Measurements from ENCODE around the gene EEF1AKMT1.
"Not testable (repeated sequence)": the region's sequence is repeated elsewhere in the genome, so short reads cannot be mapped to it uniquely, and the experiment has no call there.

Gene EEF1AKMT1

GRCh38 chr13:20780317-20780716 lies 6.6 kb upstream of the EEF1AKMT1 start:
- Histone ChIP-seq H3K27ac (no peak overlapping the region), H3K4me3 (no peak overlapping the region)

GRCh38 chr13:20779405-20779804 lies 5.6 kb upstream of the EEF1AKMT1 start:
- no peak overlapping the region for H3K4me3 ChIP-seq
- no peak overlapping the region for H3K27ac ChIP-seq

- H3K4me3 ChIP-seq: no peak overlapping the region
- no peak overlapping the region for H3K27ac ChIP-seq
These were observed 4.5 kb upstream of the EEF1AKMT1 start for GRCh38 chr13:20778311-20778710.

GRCh38 chr13:20776751-20777150 lies 3.0 kb upstream of the EEF1AKMT1 start:
- no peak overlapping the region for H3K27ac ChIP-seq
- H3K4me3 ChIP-seq: no peak overlapping the region

- H3K27ac ChIP-seq: no peak overlapping the region
- no peak overlapping the region for H3K4me3 ChIP-seq
These were observed 2.2 kb upstream of the EEF1AKMT1 start for GRCh38 chr13:20775961-20776360.

- H3K4me3 ChIP-seq: no peak overlapping the region
- H3K27ac ChIP-seq: no peak overlapping the region
These were observed 985 bp upstream of the EEF1AKMT1 start for GRCh38 chr13:20774746-20775145.

- Histone ChIP-seq H3K27ac (peak overlapping the region in 20 of 21 experiments; percentile 80 to 98 (median 94)), H3K4me3 (peak overlapping the region; percentile 48 to 63 (median 60))
These were observed 1.2 kb downstream of the EEF1AKMT1 start for GRCh38 chr13:20772401-20773131.

GRCh38 chr13:20769834-20770233 lies 3.9 kb downstream of the EEF1AKMT1 start:
- Histone ChIP-seq H3K4me3 (no peak overlapping the region), H3K27ac (no peak overlapping the region)

GRCh38 chr13:20769091-20769490 lies 4.7 kb downstream of the EEF1AKMT1 start:
- Histone ChIP-seq H3K27ac (no peak overlapping the region), H3K4me3 (no peak overlapping the region)

GRCh38 chr13:20767309-20767943 lies 6.3 kb downstream of the EEF1AKMT1 start:
- H3K4me3 ChIP-seq: no peak overlapping the region
- H3K27ac ChIP-seq: no peak overlapping the region

- Histone ChIP-seq H3K27ac (no peak overlapping the region), H3K4me3 (no peak overlapping the region)
These were observed 12.9 kb downstream of the EEF1AKMT1 start for GRCh38 chr13:20760872-20761271.

- H3K4me3 ChIP-seq: no peak overlapping the region
- H3K27ac ChIP-seq: no peak overlapping the region
These were observed 19.8 kb downstream of the EEF1AKMT1 start for GRCh38 chr13:20754009-20754408.

GRCh38 chr13:20749377-20749776 lies 24.4 kb downstream of the EEF1AKMT1 start:
- Histone ChIP-seq H3K27ac (no peak overlapping the region), H3K4me3 (no peak overlapping the region)

- not testable (repeated sequence) for H3K27ac ChIP-seq, H3K4me3 ChIP-seq
These were observed 29.8 kb downstream of the EEF1AKMT1 start for GRCh38 chr13:20743830-20744404.

GRCh38 chr13:20740021-20740420 lies 33.7 kb downstream of the EEF1AKMT1 start:
- H3K4me3 ChIP-seq: no peak overlapping the region
- H3K27ac ChIP-seq: no peak overlapping the region

- Histone ChIP-seq H3K27ac (no peak overlapping the region), H3K4me3 (no peak overlapping the region)
These were observed 35.1 kb downstream of the EEF1AKMT1 start for GRCh38 chr13:20738616-20739015.

- no peak overlapping the region for H3K4me3 ChIP-seq
- H3K27ac ChIP-seq: no peak overlapping the region
These were observed 43.9 kb downstream of the EEF1AKMT1 start for GRCh38 chr13:20729633-20730585.

GRCh38 chr13:20728579-20729311 lies 45.0 kb downstream of the EEF1AKMT1 start:
- Histone ChIP-seq H3K4me3 (no peak overlapping the region), H3K27ac (peak overlapping the region in 1 of 21 experiments; percentile 29)

GRCh38 chr13:20727856-20728255 lies 45.9 kb downstream of the EEF1AKMT1 start:
- no peak overlapping the region for H3K27ac ChIP-seq
- no peak overlapping the region for H3K4me3 ChIP-seq
